Right atrium auricular region (tissue), 2 donors: ENCODE data around the gene RANGAP1. TPM values are rescaled to one million over a fixed set of nuclear protein-coding genes. Genes with fewer than 3 reads are reported as not detected.
"Not testable (repeated sequence)": the region's sequence is repeated elsewhere in the genome, so short reads cannot be mapped to it uniquely, and the experiment has no call there.

Experiments used
- DNase-seq: peaks from one replicate; pipeline ENCODE4 v3.0.0-alpha.2; 2019; ENCODE audit warnings: low spot score
- H3K27ac ChIP-seq, 2 donors: fragments of 200-600 bp; sonication (generic); 1 replicate in 1 of 2; 2 replicates in 1 of 2; pipeline ENCODE4 v1.5.1; 2016 to 2019
- H3K27me3 ChIP-seq, 2 donors: fragments of 200-600 bp; sonication (generic); one replicate each; pipeline versions ENCODE4 v1.5.1 to v1.6.0; 2017 to 2019
- H3K36me3 ChIP-seq: fragments of 200-600 bp; sonication (generic); one replicate; pipeline ENCODE4 v1.5.1; 2016
- H3K4me1 ChIP-seq, 2 donors: fragments of 200-600 bp; sonication (generic); one replicate each; pipeline versions ENCODE4 v1.5.1 to v1.6.0; 2017 to 2019
- H3K4me3 ChIP-seq, 2 donors: fragments of 200-600 bp; sonication (generic); 1 replicate in 1 of 2; 2 replicates in 1 of 2; pipeline ENCODE4 v1.5.1; 2017 to 2019; ENCODE audit warnings: mild to moderate bottlenecking in 1 of 2, moderate library complexity in 1 of 2
- H3K9me3 ChIP-seq, 2 donors: fragments of 200-600 bp; sonication (generic); one replicate each; pipeline ENCODE4 v1.5.1; 2019
- total RNA-seq, 2 donors: library from RNA; depleted of rRNA; stranded (reverse); fragments of >200 nt; gene quantifications; one replicate each; pipeline ENCODE4 v1.1.0, GENCODE V29; 2016
- TF ChIP-seq, protein P1 (sequence below), 2 donors: fragments of 200-600 bp; sonication (generic); IDR thresholded peaks; one replicate each; pipeline ENCODE4 v1.5.1; 2019; ENCODE audit warnings: antibody characterized with exemption in 2 of 2

The RANGAP1 gene
- total RNA-seq, 2 donors from 2014 or later, result 22.3 to 33.3 TPM

DNA sequence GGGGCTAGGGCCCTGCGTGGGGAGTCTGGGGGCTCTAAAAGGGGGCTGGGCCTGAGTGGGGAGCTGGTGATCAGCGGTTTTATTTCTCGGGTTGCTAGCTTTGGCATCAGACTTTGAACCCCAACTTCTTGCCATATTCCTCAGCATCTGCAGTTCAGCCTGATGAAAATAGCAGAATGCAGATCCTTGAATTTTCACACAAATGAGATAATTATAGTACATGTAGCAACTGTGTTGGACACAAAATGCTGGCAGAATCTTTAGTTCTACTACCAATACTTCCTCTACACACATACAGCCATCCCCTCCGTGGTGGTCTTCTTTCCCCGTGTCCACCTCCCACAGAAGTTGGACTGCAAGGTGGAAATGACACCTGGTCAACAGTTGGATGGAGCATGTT lies 16.8 kb upstream of the RANGAP1 start:
- TF ChIP-seq, protein P1, sequence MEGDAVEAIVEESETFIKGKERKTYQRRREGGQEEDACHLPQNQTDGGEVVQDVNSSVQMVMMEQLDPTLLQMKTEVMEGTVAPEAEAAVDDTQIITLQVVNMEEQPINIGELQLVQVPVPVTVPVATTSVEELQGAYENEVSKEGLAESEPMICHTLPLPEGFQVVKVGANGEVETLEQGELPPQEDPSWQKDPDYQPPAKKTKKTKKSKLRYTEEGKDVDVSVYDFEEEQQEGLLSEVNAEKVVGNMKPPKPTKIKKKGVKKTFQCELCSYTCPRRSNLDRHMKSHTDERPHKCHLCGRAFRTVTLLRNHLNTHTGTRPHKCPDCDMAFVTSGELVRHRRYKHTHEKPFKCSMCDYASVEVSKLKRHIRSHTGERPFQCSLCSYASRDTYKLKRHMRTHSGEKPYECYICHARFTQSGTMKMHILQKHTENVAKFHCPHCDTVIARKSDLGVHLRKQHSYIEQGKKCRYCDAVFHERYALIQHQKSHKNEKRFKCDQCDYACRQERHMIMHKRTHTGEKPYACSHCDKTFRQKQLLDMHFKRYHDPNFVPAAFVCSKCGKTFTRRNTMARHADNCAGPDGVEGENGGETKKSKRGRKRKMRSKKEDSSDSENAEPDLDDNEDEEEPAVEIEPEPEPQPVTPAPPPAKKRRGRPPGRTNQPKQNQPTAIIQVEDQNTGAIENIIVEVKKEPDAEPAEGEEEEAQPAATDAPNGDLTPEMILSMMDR (IDR thresholded peaks at IDR 0.05), result no peak
- peaks cover 0 to 27% of the 10 kb centered on the region in 2 donors for H3K4me1 ChIP-seq
- no peaks in the 10 kb centered on the region for H3K36me3 ChIP-seq
- no peaks in the 10 kb centered on the region for H3K27me3 ChIP-seq
- no peak for DNase-seq
- H3K9me3 ChIP-seq, result no peaks in the 10 kb centered on the region
- H3K4me3 ChIP-seq, result peak overlapping the region; percentile 77 to 94
- H3K27ac ChIP-seq, result peak overlapping the region; percentile 87 to 88

DNA sequence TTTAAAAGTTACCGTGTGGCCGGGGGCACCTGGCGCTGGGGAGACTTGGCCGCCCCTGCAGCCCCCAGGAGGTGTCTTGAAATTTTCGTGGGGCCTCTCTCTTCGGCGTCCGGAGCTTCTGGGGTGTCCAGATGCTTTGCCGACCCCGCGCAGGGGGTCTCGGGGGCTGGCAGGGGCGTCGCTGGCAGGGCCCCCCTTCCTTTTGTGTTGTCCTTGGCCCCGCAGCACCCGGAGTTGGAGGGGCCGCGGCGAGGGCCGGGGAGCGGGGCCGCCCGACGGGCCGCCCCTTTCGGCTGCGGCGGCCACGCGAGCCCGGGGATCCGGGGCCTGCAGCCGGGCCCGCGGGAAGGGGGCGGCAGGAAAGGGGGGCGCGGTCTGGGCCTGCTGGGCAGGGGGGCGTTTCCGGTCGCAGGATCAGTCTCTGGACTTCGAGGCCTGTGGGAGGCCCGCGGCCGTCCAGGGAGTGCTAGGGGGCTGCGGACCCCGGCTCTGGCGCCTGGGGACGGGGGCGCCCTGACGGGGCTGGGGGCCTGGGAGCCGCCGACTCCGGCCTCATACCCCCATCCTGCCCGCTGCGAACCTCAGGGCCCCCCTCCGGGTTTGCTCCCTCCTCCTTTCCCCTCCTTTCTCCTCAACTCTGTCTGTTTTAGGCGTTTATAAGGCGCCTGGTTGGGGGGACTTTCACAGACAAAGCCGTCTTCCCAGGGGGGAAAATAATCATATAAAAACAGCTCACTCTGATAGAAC lies 16.2 kb upstream of the RANGAP1 start:
- Histone ChIP-seq H3K27me3 (no peaks in the 10 kb centered on the region), H3K27ac (peak overlapping the region; percentile 87 to 88), H3K4me3 (peak overlapping the region; percentile 77 to 94), H3K36me3 (no peaks in the 10 kb centered on the region), H3K9me3 (no peaks in the 10 kb centered on the region), H3K4me1 (peaks cover 0 to 21% of the 10 kb centered on the region in 2 donors)
- TF ChIP-seq, protein P1 (IDR thresholded peaks at IDR 0.05), result no peak
- no peak for DNase-seq

DNA sequence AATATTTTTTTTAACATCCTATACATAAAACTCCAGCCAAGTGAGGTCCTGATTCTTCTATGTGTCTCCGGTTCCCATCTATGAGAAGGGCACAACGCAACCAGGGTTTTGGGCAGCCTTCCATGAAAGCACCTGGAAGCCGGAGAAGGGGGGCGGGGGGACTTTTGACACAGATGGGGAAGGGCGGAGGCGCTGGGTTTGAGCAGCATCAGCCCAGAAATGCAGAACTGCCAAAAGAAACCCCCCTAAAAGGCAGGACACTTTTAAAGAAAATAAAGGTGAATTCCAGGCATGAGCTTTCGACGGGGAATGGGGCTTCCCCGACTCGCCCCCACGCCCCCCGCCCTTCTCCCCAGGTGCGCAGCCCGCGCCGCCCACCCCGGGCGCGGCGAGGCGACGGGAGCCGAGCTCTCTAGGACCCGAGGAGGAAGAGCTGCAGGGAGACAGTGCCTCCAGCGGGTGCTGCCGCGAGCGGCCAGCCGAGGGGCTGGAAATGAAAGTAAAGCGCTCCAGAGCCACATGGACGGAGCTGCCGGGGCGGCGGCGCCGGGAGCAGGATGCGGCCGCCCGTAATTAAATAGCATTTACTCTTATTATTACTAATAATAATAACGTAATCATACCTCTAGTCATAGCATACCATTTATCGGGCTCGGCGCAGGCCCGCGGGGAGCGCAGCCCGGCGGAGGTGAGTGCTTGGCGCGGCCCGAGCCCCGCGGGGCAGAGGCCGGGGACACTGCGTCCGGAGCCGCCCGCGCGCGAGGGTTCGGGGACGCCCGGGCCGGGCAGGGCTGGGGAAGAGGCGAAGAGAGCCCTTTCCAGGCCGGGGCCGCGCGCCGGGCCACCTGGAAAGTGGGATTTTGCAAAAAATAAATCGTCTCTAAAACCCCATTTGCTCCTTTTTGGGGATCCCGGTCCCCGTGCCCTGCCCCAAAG lies 15.4 kb upstream of the RANGAP1 start, which contains the start of gene ZC3H7B:
Gene ZC3H7B, plus strand, starts transcription at position 441 of the 936 bp plus-strand sequence. CDS start 19,136 bp downstream, outside the sequence.
- Histone ChIP-seq H3K4me1 (peaks cover 0 to 20% of the 10 kb centered on the region in 2 donors), H3K27ac (peak within 1 kb of the TSS; percentile 87 to 88), H3K36me3 (no peaks in the 10 kb centered on the region), H3K4me3 (peak within 1 kb of the TSS; percentile 77 to 94), H3K27me3 (no peaks in the 10 kb centered on the region), H3K9me3 (no peaks in the 10 kb centered on the region)
- DNase-seq, result peak; percentile 76
- TF ChIP-seq, protein P1 (IDR thresholded peaks at IDR 0.05), result peak; percentile 33 to 73

DNA sequence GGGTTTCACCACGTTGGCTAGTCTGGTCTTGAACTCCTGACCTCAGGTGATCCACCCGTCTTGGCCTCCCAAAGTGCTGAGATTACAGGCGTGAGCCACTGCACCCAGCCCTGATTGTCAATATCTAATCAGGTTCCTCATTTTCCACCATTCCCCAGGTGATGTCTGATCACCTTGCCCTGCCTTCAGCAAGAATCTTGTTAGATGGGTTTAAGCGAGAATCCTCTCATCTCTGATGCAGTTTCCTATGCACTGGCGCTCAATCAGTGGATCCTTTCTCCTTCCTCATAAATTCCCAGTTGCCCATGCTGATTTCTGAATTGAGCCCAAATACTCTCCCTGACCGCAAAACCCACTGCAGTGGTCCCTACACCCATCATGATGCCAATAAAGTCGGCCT lies 14.7 kb upstream of the RANGAP1 start:
- H3K27me3 ChIP-seq, result no peaks in the 10 kb centered on the region
- TF ChIP-seq, protein P1 (IDR thresholded peaks at IDR 0.05), result no peak
- H3K4me3 ChIP-seq, result peak overlapping the region in 1 of 2 donors; percentile 94
- peak overlapping the region; percentile 87 to 88 for H3K27ac ChIP-seq
- peaks cover 0 to 19% of the 10 kb centered on the region in 2 donors for H3K4me1 ChIP-seq
- no peaks in the 10 kb centered on the region for H3K36me3 ChIP-seq
- DNase-seq, result no peak
- H3K9me3 ChIP-seq, result no peaks in the 10 kb centered on the region

DNA sequence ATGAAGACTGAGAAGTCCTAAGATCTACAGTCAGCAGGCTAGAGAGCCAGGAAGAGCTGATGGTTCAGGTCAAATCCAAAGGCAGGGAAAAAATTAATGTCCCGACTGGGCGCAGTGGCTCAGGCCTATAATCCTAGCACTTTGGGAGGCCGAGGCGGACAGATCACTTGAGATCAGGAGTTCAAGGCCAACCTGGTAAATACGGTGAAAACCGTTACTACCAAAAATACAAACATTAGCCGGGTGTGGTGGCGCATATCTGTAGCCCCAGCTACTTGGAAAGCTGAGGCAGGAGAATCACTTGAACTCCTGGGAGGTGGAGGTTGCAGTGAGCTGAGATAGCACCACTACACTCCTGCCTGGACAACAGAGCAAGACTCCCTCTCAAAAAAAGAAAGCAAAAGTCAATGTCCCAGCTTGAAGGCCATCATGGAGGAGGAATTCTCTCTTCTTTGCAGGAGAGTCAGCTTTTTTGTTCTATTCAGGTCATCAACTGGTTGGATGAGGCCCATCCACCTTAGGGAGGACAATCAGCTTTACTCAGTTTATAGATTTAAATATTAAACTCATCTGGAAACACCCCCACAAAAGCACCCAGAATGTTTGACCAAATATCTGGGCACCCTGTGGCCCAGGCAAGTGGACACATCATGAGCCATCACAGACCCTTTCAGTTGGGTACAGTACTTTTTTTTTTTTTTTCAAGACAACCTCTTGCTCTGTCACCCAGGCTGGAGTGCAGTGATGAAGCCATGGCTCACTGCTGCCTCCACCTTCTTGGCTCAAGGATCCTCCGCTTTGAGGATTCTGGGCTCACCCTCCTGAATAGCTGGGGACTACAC lies 11.1 kb upstream of the RANGAP1 start:
- Histone ChIP-seq H3K36me3 (no peaks in the 10 kb centered on the region), H3K4me1 (peaks cover 0 to 6% of the 10 kb centered on the region in 2 donors), H3K9me3 (no peaks in the 10 kb centered on the region), H3K27me3 (no peaks in the 10 kb centered on the region), H3K4me3 (no peak overlapping the region), H3K27ac (no peak overlapping the region)
- TF ChIP-seq, protein P1 (IDR thresholded peaks at IDR 0.05), result no peak
- DNase-seq, result no peak

DNA sequence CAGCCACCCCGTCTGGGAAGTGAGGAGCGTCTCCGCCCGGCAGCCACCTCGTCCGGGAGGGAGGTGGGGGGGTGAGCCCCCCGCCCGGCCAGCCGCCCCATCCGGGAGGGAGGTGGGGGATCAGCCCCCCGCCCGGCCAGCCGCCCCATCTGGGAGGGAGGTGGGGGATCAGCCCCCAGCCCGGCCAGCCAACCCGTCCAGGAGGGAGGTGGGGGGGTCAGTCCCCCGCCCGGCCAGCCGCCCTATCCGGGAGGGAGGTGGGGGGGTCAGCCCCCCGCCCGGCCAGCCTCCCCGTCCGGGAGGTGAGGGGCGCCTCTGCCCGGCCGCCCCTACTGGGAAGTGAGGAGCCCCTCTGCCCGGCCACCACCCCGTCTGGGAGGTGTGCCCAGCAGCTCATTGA lies 8.8 kb upstream of the RANGAP1 start:
- not testable (repeated sequence) for H3K27me3 ChIP-seq, H3K27ac ChIP-seq, H3K4me3 ChIP-seq, H3K9me3 ChIP-seq, DNase-seq, H3K36me3 ChIP-seq, H3K4me1 ChIP-seq
